ENCODE data around the gene KIF3B.
"Not testable (repeated sequence)": the region's sequence is repeated elsewhere in the genome, so short reads cannot be mapped to it uniquely, and the experiment has no call there.

KIF3B gene

DNA sequence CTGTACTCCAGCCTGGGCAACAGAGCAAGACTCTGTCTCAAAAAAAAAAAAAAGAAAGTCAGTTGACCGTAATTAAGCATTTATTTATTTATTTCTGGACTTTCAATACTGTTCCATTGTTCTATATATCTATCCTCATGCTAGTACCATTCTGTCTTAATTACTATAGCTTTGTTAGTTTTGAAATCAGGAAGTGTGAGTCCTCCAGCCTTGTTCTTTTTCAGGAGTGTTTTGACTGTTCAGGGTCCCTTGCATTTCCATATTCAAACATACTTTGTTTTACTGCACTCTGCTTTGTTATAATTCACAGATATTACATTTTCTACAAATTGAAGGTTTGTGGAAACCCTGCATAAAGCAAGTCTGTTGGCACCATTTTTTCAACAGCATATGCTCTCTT lies 43.9 kb downstream of the KIF3B start:
- no peak overlapping the region for H3K27ac Mint-ChIP-seq
- H3K27me3 Mint-ChIP-seq: no peaks in the 10 kb centered on the region
- DNase-seq (ENCODE audit: low spot score in 2 of 2): no peak
- ATAC-seq (ENCODE audit: low read depth): no peak
- H3K4me3 Mint-ChIP-seq: no peak overlapping the region
- peaks cover 19% of the 10 kb centered on the region for H3K36me3 Mint-ChIP-seq
- no peaks in the 10 kb centered on the region for H3K9me3 Mint-ChIP-seq
- H3K4me1 Mint-ChIP-seq: no peaks in the 10 kb centered on the region

DNA sequence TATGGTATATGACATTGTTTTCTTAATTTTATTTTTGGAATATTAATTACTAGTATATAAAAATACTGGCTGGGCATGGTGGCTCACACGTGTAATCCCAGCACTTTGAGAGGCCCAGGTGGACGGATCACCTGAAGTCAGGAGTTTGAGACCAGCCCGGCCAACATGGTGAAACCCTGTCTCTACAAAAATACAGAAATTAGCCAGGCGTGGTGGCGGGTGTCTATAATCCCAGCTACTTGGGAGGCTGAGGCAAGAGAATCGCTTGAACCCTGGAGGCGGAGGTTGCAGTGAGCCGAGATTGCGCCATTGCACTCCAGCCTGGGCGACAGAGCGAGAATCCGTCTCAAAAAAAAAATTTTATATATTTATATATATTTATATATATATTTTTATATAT lies 44.8 kb downstream of the KIF3B start:
- not testable (repeated sequence) for H3K9me3 Mint-ChIP-seq; H3K27me3 Mint-ChIP-seq; H3K4me1 Mint-ChIP-seq; H3K27ac Mint-ChIP-seq; DNase-seq (ENCODE audit: low spot score in 2 of 2); ATAC-seq (ENCODE audit: low read depth); H3K4me3 Mint-ChIP-seq
- H3K36me3 Mint-ChIP-seq: peaks cover 20% of the 10 kb centered on the region

DNA sequence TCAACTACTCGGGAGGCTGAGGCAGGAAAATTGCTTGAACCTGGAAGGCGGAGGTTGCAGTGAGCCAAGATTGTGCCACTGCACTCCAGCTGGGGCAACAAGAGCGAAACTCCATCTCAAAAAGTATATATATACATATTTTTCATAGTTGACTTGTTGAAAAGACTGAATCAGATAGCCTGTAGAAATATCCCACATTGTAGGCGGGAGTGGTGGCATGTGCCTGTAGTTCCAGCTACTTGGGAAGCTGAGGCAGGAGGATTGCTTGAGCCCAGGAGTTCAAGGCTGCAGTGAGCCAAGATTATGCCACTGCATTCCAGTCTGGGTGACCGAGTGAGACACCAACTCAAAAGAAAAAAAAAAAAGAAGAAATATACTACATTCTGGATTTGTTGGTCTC lies 46.3 kb downstream of the KIF3B start:
- not testable (repeated sequence) for H3K27me3 Mint-ChIP-seq; ATAC-seq (ENCODE audit: low read depth); H3K27ac Mint-ChIP-seq; H3K4me3 Mint-ChIP-seq; H3K9me3 Mint-ChIP-seq; DNase-seq (ENCODE audit: low spot score in 2 of 2); H3K4me1 Mint-ChIP-seq
- H3K36me3 Mint-ChIP-seq: peaks cover 16% of the 10 kb centered on the region

DNA sequence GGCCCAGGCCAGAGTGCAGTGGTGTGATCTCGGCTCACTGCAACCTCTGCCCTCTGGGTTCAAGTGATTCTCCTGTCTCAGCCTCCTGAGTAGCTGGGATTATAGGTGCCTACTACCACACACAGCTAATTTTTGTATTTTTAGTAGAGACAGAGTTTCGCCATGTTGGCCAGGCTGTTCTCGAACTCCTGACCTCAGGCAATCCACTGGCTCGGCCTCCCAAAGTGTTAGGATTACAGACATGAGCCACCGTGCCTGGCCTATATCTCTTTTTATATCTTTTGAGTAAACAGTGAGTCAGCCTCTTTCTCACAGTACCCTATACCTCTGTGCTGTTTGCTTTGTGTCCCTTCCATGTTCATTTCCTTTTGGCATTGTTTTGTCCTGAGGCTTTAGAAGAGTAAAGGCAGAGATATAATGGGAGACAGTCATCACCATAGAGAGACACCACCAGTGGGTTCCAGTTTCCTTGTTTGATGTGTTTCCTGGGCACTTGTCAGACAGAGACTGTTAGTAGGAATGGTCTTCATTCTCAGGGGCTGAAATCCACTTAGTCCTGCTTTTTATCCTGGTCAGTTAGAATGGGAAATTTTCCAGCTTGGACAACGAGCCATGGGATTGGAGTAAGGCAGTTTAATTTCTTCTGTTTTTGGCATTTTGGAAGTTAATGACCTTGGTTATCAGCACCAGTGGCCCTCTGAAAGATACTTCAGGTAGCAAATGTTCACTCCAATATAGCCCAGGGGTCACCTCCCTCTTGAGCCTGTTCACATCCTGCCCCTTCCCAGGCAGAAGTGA lies 48.5 kb downstream of the KIF3B start:
- ATAC-seq (ENCODE audit: low read depth): no peak
- Mint-ChIP-seq H3K36me3 (peaks cover 19% of the 10 kb centered on the region), H3K4me1 (no peaks in the 10 kb centered on the region), H3K4me3 (no peak overlapping the region), H3K27me3 (no peaks in the 10 kb centered on the region), H3K27ac (peak overlapping the region; percentile 53), H3K9me3 (no peaks in the 10 kb centered on the region)
- no peak for DNase-seq (ENCODE audit: low spot score in 2 of 2)

DNA sequence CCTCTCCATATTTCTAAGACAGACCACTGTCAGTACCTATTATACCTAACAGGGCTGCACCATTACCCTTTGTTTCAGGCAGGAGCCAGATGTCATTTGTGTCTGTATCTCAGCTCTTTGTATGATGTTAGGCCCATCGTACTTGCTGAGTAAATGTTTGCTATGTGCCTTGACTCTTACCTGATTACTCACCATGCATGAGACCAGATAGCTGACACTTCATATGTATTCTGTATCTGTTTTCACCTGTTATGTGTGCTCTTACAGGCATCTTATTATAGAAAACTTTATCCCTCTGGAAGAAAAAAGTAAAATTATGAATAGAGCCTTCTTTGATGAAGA lies 49.0 kb downstream of the KIF3B start:
- Mint-ChIP-seq H3K27ac (peak overlapping the region; percentile 53), H3K4me3 (no peak overlapping the region), H3K4me1 (no peaks in the 10 kb centered on the region), H3K27me3 (no peaks in the 10 kb centered on the region), H3K9me3 (no peaks in the 10 kb centered on the region), H3K36me3 (peaks cover 18% of the 10 kb centered on the region)
- DNase-seq (ENCODE audit: low spot score in 2 of 2) (no peak), ATAC-seq (ENCODE audit: low read depth) (no peak)

DNA sequence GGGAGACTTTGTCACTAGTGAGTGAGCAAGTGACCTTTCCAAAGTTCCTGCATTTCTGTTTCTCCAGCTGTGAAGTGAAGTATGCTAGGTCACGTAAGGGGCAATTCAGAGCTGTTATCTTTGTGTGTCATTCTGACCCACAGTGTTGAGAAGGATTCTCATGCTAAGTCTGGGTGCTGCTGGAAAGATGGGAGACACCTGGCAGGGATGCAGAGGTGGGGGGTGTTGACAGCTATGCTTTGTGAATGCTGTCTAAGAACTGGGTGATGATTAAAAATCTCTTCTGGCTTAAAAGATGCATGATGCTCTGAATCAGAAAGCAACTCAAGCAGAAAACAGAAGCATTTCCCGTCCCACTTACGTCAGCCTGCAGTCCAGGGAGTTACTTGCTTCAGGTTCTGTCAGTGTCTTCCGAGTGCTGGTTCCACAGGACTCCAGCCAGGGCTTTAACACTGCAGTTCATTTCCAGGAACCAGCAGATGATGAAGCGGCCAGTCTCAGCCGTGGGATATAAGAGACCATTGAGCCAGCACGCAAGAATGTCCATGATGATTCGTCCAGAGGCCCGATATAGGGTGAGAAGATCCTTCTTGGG lies 49.7 kb downstream of the KIF3B start:
- no peaks in the 10 kb centered on the region for H3K27me3 Mint-ChIP-seq
- H3K9me3 Mint-ChIP-seq: no peaks in the 10 kb centered on the region
- H3K36me3 Mint-ChIP-seq: peaks cover 24% of the 10 kb centered on the region
- H3K4me3 Mint-ChIP-seq: no peak overlapping the region
- ATAC-seq (ENCODE audit: low read depth) (no peak), DNase-seq (ENCODE audit: low spot score in 2 of 2) (no peak)
- H3K4me1 Mint-ChIP-seq: peaks cover 4% of the 10 kb centered on the region
- peak overlapping the region; percentile 53 for H3K27ac Mint-ChIP-seq

DNA sequence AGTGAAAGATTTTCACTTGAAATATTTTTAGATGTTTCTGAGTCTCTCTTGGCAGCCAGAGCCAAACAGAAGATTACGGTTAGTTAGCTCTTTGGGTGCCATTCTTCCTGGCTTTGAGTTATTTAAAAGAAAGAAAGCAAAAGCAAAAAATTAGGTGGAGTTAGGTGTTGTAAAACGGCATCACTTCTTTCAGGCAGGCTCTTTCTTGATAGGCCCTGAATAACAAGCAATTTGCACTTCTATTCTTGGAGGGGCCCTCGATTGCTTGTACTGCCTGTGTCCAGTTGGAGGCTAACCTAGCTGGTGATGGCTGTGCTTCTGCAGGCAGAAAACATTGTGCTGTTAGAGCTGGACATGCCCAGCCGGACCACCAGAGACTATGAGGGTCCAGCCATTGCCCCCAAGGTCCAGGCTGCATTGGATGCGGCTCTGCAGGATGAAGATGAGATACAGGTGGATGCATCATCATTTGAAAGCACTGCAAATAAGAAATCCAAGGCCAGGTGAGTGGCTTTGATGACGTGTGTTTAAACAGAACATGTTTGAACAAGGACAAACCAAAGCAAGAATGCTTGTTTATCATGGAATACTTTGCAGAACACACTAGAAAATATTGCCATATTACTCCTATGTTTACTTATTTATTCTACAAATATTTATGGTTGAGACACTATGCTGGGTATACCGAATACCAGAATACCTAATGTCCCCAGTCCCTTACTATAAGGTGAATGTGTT lies 52.5 kb downstream of the KIF3B start:
- H3K27me3 Mint-ChIP-seq: no peaks in the 10 kb centered on the region
- DNase-seq (ENCODE audit: low spot score in 2 of 2): no peak
- no peak overlapping the region for H3K4me3 Mint-ChIP-seq
- H3K9me3 Mint-ChIP-seq: no peaks in the 10 kb centered on the region
- H3K36me3 Mint-ChIP-seq: peaks cover 28% of the 10 kb centered on the region
- no peak overlapping the region for H3K27ac Mint-ChIP-seq
- no peak for ATAC-seq (ENCODE audit: low read depth)
- peaks cover 24% of the 10 kb centered on the region for H3K4me1 Mint-ChIP-seq

DNA sequence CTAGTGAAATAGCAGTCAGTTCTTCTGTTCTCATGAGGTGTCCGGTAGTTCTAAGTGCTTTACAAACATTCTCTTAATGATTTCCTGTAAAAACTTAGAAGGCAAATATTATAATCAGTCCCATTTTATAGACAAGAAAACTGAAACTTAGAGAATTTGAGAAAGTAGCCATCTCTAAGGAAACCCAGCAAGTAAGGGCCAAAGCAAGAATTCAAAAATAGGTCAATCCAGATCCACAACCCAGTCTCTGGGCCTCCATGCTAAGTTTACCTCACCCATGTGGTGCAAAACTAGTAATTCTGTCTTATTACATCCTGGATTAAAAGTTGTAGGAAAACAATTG lies 53.1 kb downstream of the KIF3B start:
- DNase-seq (ENCODE audit: low spot score in 2 of 2) (no peak), ATAC-seq (ENCODE audit: low read depth) (no peak)
- Mint-ChIP-seq H3K27ac (no peak overlapping the region), H3K4me3 (no peak overlapping the region), H3K27me3 (no peaks in the 10 kb centered on the region), H3K9me3 (no peaks in the 10 kb centered on the region), H3K4me1 (peaks cover 24% of the 10 kb centered on the region), H3K36me3 (peaks cover 28% of the 10 kb centered on the region)

DNA sequence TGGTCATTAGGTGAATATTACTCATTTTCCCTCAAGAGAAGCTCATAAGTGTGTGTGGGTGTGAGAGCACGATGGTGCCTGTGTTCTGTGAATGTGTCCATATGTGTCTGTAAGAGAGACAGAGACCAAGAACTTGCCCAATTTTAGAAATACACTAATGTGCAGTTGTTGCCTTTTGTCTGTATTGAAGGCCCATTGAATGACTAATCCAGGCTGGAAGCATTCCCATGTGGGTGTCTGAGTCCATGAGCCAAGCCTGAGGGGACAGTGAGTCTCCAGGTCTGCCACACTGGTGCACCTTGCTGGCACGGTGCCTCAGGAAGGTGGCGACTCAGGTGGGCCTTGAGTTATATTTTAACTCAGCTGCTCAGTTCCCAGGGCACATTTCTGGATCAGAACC lies 55.2 kb downstream of the KIF3B start:
- no peaks in the 10 kb centered on the region for H3K9me3 Mint-ChIP-seq
- H3K36me3 Mint-ChIP-seq: peaks cover 19% of the 10 kb centered on the region
- H3K27ac Mint-ChIP-seq: peak overlapping the region; percentile 74
- no peak for DNase-seq (ENCODE audit: low spot score in 2 of 2)
- no peaks in the 10 kb centered on the region for H3K27me3 Mint-ChIP-seq
- no peak for ATAC-seq (ENCODE audit: low read depth)
- peaks cover 29% of the 10 kb centered on the region for H3K4me1 Mint-ChIP-seq
- no peak overlapping the region for H3K4me3 Mint-ChIP-seq

DNA sequence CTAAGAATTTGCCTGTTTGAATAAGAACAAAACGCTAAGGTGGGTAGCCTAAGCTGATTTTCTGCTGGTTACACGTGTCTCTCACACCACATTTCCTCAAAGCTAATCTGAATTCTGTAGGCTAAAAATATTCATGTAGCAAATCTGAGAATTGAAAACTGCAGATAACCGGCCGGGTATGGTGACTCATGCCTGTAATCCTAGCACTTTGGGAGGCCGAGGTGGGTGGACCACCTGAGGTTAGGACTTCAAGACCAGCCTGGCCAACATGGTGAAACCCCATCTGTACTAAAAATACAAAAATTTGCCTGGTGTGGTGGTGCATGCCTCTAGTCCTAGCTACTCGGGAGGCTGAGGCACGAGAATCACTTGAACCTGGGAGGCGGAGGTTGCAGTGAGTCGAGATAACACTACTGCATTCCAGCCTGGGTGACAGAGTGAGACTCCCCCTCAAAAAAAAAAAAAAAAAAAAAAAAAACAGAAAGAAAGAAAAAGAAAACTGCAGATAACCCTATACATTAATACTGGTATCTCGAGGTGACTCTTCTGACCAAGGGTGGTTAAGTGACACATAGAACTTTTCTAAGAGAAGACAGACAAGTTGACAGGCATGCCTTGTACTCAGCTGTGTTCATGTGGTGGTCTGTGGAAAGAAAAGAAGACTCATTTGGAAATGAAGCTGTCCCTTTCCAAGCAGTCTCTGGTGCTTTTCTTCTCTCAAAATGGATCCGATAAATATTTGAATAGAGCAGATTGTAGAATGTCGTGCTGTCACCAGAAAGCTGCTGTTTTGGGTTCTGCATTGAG lies 55.9 kb downstream of the KIF3B start:
- Mint-ChIP-seq H3K4me3 (peak overlapping the region; percentile 52), H3K4me1 (peaks cover 29% of the 10 kb centered on the region), H3K9me3 (no peaks in the 10 kb centered on the region), H3K36me3 (peaks cover 19% of the 10 kb centered on the region), H3K27me3 (no peaks in the 10 kb centered on the region), H3K27ac (peak overlapping the region; percentile 74)
- DNase-seq (ENCODE audit: low spot score in 2 of 2): no peak
- ATAC-seq (ENCODE audit: low read depth): peak; percentile 18

DNA sequence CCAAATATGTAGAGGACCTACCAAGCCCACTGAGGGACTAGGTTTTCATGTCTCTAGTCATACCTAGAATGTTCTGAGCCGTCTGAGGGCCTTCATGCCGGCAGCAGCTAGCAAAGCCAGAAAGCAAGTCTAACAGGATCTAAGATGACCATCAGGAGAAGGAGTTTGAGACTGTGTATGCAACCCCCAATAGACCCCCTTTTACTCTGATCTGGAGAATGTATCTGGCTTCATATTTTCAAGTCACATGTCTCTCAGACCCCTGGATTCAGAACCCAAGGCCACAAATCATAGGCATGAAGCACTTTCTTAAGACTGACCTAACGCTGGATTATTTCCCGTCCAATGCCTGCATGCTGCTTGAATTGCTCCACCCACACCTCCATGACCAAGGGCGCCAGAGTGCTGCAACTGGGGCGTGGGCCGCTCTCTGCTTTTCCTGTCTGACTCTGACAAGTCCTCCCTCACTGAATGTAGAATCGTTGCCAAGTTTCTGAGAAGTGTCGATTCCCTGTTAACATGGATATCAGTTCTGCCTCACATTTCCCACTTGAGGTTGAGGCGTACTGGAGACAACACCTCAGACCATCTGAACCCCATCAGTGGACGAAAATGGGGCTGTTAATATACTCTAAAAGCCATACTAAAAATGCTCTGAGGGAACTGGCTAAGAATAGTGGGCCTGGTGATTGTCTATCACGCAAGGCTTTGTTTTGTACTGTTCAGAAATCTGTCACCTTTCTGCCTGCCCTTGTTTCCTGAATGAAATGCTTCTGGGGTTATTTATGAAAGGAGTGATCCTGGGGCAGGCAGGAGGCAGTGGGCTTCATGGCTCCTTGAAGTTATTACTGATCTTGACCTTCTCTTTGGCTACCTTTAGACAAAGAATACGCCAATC lies 56.8 kb downstream of the KIF3B start:
- DNase-seq (ENCODE audit: low spot score in 2 of 2) (no peak), ATAC-seq (ENCODE audit: low read depth) (peak; percentile 80)
- peaks cover 29% of the 10 kb centered on the region for H3K4me1 Mint-ChIP-seq
- no peaks in the 10 kb centered on the region for H3K9me3 Mint-ChIP-seq
- peaks cover 17% of the 10 kb centered on the region for H3K36me3 Mint-ChIP-seq
- H3K27ac Mint-ChIP-seq: peak overlapping the region; percentile 74
- no peaks in the 10 kb centered on the region for H3K27me3 Mint-ChIP-seq
- H3K4me3 Mint-ChIP-seq: peak overlapping the region; percentile 52

DNA sequence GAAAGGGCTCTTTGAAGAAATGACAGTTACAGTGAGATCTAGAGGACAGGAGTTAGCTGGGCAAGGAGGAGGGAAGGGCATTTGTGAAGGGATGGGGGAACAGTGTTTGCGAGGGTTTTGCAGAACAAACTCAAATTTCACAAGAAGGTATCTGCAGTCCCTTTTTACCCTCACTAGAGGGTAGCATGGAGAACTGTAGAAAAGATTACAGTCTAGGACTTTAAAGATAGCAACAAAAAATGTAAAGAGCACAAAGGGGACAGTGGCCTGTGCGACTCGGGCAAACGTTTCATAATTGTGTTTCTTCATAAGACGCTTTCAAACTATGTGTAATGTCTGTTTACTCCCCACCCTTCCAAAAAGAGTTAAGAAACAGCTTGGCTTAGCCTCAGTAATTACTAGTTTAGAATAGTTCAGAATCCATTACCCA lies 59.5 kb downstream of the KIF3B start:
- H3K4me1 Mint-ChIP-seq: peaks cover 31% of the 10 kb centered on the region
- peak overlapping the region; percentile 24 for H3K27ac Mint-ChIP-seq
- no peaks in the 10 kb centered on the region for H3K9me3 Mint-ChIP-seq
- peak in 1 of 2 donors; percentile 36 for DNase-seq (ENCODE audit: low spot score in 2 of 2)
- H3K27me3 Mint-ChIP-seq: no peaks in the 10 kb centered on the region
- no peak overlapping the region for H3K4me3 Mint-ChIP-seq
- H3K36me3 Mint-ChIP-seq: peaks cover 7% of the 10 kb centered on the region
- ATAC-seq (ENCODE audit: low read depth): peak; percentile 56

DNA sequence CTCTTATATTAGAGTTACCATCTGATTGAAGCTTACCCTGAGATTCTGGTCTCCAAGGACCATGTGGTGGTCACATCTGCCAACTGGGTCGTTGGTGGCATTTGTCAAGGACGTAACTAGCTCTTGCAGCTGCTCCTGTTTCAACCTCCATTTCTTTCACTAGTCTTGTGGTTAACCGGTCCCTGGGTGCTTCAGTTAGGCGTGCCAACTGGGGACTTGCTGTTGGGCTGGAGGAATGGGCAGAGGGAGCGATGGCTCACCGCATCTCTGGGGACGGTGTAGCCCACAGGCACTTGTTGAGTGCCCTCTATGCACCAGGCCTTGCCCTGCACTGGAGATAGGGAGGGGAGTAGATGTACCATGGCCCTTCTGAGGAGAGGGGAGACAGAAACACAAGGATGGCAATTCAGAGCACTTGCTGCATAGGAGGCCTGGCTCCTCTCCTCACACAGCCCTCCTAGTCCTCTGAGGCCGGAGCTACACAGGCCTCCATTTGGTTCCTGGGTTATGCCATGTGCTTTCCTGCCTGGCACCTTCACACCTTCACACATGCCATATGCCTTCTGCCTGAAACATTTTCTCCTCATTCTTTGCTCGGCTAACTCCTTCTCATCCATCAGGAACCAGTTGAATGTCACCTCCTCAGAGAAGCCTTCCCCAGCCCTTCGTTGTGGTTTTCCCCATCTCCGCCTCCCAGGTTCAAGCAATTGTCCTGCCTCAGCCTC lies 60.6 kb downstream of the KIF3B start:
- ATAC-seq (ENCODE audit: low read depth) (no peak), DNase-seq (ENCODE audit: low spot score in 2 of 2) (no peak)
- Mint-ChIP-seq H3K27ac (peak overlapping the region; percentile 37), H3K27me3 (no peaks in the 10 kb centered on the region), H3K9me3 (no peaks in the 10 kb centered on the region), H3K4me3 (no peak overlapping the region), H3K4me1 (peaks cover 21% of the 10 kb centered on the region), H3K36me3 (peaks cover 4% of the 10 kb centered on the region)
